Measurements from ENCODE around the gene ARR3.

ARR3 gene

DNA sequence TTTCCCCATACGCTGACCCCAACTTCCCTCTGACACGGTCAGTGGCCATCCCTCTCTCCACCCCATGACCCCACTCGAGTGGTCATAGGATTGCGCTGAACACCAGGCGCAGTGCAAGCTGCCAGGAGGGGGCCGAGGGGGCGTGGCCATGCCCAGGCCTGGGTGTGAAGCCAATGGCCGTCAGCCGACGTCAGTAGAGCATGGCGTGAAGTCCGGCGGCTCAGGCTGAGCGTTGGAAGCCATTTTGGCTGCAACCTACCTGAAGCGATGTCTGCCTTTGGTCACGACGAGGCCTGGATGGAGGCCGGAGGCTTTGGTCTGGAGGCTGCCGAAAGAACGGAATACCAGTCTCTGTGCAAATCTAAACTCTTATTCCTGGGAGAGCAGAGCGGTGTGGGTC lies 13.8 kb downstream of the ARR3 start, which contains the start of gene RAB41:
Gene RAB41, plus strand, starts transcription at position 222 of the 400 bp plus-strand sequence. Its CDS starts 46 bp downstream, at position 268.
- Mint-ChIP-seq H3K4me3 (no peak within 1 kb of the TSS), H3K27me3 (ENCODE audit: low read depth, poor library complexity) (peaks cover 11% of the 10 kb centered on the region), H3K27ac (no peak within 1 kb of the TSS), H3K36me3 (ENCODE audit: low read depth) (peaks cover 13% of the 10 kb centered on the region), H3K9me3 (peaks cover 51% of the 10 kb centered on the region), H3K4me1 (no peaks in the 10 kb centered on the region)
- TF ChIP-seq, protein P1, sequence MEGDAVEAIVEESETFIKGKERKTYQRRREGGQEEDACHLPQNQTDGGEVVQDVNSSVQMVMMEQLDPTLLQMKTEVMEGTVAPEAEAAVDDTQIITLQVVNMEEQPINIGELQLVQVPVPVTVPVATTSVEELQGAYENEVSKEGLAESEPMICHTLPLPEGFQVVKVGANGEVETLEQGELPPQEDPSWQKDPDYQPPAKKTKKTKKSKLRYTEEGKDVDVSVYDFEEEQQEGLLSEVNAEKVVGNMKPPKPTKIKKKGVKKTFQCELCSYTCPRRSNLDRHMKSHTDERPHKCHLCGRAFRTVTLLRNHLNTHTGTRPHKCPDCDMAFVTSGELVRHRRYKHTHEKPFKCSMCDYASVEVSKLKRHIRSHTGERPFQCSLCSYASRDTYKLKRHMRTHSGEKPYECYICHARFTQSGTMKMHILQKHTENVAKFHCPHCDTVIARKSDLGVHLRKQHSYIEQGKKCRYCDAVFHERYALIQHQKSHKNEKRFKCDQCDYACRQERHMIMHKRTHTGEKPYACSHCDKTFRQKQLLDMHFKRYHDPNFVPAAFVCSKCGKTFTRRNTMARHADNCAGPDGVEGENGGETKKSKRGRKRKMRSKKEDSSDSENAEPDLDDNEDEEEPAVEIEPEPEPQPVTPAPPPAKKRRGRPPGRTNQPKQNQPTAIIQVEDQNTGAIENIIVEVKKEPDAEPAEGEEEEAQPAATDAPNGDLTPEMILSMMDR (IDR thresholded peaks at IDR 0.05), result no peak
- DNase-seq, result no peak

DNA sequence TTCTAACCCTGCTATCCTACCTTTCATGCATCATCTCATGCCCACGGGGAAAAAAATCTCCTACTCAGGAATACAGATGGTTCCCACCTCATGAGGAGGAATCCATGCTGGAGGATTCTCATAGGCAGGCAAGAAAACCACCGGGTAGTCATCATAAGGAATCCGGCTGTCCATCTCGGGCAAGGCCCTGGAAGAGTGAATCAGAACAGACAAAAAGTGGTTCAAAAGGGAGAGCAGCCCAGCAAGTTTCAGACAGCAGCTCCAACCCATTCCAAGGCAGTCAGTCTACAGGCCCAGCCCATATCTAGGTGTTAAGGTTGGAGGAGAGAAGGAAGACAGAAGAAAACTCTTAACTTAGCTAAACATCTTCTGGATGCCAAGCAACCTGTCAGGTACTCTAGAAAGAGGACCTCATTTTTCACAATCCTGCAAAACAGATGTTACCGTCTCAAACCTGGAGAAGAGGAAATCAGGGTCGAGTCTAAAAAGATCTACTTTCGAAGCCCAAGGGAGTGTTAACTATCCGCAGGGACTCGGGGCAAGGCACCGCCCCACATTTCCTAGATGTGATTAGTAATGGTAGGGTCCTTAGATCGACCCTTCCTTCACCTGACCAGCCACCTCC lies 21.1 kb downstream of the ARR3 start:
- Mint-ChIP-seq H3K27me3 (ENCODE audit: low read depth, poor library complexity) (no peaks in the 10 kb centered on the region), H3K4me3 (peak overlapping the region; percentile 95), H3K27ac (no peak overlapping the region), H3K36me3 (ENCODE audit: low read depth) (peaks cover 10% of the 10 kb centered on the region), H3K9me3 (peaks cover 36% of the 10 kb centered on the region), H3K4me1 (peaks cover 28% of the 10 kb centered on the region)
- no peak for DNase-seq
- TF ChIP-seq, protein P1 (IDR thresholded peaks at IDR 0.05), result no peak

DNA sequence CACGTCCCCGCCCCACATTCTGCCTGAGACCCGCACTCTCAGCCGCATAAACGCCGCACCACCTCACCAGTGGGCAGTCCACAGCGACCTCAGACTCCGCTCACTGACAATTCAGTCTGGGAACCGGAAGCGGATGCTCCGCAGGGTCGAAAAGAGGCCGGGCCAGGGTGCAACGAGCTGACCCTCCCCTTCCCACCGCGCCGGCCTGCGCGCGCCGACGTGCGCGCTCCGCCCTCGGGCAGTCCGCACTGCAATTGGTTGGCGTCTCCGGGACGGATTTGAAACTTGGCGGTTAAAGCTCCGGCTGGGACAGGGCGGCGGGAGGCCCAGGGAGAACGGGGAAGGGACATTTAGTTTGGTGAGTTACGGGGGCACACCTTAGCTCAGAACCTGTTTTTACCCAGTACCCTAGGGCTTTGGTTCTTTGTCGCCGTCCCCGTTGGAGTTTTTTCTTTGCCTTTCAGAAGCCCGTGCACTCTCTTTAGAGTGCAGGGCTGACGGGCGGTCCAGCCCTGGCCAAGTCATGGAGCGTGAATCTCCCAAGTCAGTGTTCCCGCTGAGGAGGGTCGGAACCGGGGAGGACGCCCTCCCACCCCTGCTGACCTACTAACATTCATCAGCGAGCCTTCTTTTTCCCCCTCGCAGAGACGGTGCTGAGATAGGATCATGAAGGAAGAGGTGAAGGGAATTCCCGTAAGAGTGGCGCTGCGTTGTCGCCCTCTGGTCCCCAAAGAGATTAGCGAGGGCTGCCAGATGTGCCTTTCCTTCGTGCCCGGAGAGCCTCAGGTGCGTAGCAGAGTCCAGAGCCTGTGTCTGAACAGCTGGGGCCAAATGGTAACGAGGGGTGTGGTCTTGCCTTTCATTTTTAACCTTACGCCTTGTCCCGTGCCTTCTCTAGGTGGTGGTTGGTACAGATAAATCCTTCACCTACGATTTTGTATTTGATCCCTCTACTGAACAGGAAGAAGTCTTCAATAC lies 21.9 kb downstream of the ARR3 start, which contains the start of the genes KIF4A and PDZD11:
Gene KIF4A, plus strand, starts transcription at position 312 of the 978 bp plus-strand sequence. Its CDS starts 355 bp downstream, at position 667.
Gene PDZD11, minus strand, starts transcription at position 135 of the 978 bp plus-strand sequence. CDS start 586 bp downstream, outside the sequence.
- H3K27ac Mint-ChIP-seq, result peak within 1 kb of the TSS; percentile 71
- H3K36me3 Mint-ChIP-seq (ENCODE audit: low read depth), result peaks cover 10% of the 10 kb centered on the region
- no peaks in the 10 kb centered on the region for H3K27me3 Mint-ChIP-seq (ENCODE audit: low read depth, poor library complexity)
- peaks cover 37% of the 10 kb centered on the region for H3K9me3 Mint-ChIP-seq
- H3K4me3 Mint-ChIP-seq, result peak within 1 kb of the TSS; percentile 95
- peak; percentile 80 for DNase-seq
- TF ChIP-seq, protein P1 (IDR thresholded peaks at IDR 0.05), result no peak
- H3K4me1 Mint-ChIP-seq, result peaks cover 28% of the 10 kb centered on the region

DNA sequence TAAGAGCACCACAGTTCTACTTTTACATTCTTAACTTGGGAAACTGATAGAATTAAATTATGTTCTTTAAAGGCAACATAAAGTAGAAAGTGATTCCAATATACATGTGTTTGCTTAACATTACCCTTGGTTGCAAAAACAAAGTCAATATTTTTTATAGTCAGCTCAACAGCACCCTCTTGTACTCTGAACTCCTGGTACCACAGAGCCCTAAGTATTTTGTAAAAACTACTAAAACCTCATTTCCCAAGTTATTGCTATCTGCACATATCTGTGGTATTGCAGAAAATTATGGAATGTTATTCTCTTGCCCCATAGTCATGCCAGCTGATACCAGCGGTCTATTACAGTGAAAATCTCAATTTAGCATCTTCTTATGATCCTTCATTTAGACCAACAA lies 24.7 kb downstream of the ARR3 start:
- Mint-ChIP-seq H3K27me3 (ENCODE audit: low read depth, poor library complexity) (no peaks in the 10 kb centered on the region), H3K36me3 (ENCODE audit: low read depth) (peaks cover 3% of the 10 kb centered on the region), H3K9me3 (peaks cover 27% of the 10 kb centered on the region), H3K27ac (no peak overlapping the region), H3K4me1 (peaks cover 28% of the 10 kb centered on the region), H3K4me3 (peak overlapping the region; percentile 95)
- no peak for DNase-seq
- TF ChIP-seq, protein P1 (IDR thresholded peaks at IDR 0.05), result no peak

DNA sequence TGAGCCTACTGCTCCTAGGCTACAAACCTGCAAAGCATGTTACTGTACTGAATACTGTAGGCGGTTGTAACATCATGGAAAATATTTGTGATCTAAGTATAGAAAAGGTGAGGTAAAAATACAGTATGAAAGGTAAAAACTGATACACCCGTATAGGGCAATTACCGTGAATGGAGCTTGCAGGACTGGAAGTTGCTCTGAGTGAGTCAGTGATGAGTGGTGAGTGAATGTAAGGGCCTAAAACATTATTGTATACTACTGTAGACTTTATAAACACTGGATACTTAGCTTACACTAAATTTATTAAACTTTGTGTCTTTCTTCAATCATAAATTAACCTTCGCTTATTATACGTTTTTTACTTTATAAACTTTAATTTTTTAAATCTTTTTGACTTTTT lies 25.5 kb downstream of the ARR3 start:
- no peak overlapping the region for H3K4me3 Mint-ChIP-seq
- peaks cover 3% of the 10 kb centered on the region for H3K36me3 Mint-ChIP-seq (ENCODE audit: low read depth)
- H3K27ac Mint-ChIP-seq, result no peak overlapping the region
- H3K4me1 Mint-ChIP-seq, result peaks cover 28% of the 10 kb centered on the region
- H3K27me3 Mint-ChIP-seq (ENCODE audit: low read depth, poor library complexity), result no peaks in the 10 kb centered on the region
- no peak for DNase-seq
- TF ChIP-seq, protein P1 (IDR thresholded peaks at IDR 0.05), result no peak
- H3K9me3 Mint-ChIP-seq, result peaks cover 21% of the 10 kb centered on the region

Measured in nephron progenitor cell (in vitro differentiated cells).